Chondrocyte (in vitro differentiated cells): Measurements from ENCODE around the gene PIEZO2. TPM values are rescaled to one million over a fixed set of nuclear protein-coding genes. Genes with fewer than 3 reads are reported as not detected.

Experiments used
- DNase-seq: peaks from one replicate; pipeline ENCODE4 v3.0.0; 2021; ENCODE audit warnings: mixed read lengths, low spot score
- H3K27ac Mint-ChIP-seq: one replicate; pipeline ENCODE4 v1.8.0; 2021; ENCODE audit warnings: mild to moderate bottlenecking, moderate library complexity, mixed read lengths; ENCODE audit not compliant: unreplicated experiment
- H3K27me3 Mint-ChIP-seq: 2 replicates; pipeline ENCODE4 v1.8.0; 2021; ENCODE audit warnings: low read depth, mixed read lengths
- H3K36me3 Mint-ChIP-seq: 2 replicates; pipeline ENCODE4 v1.8.0; 2021; ENCODE audit warnings: low read depth, mixed read lengths
- H3K4me1 Mint-ChIP-seq: 2 replicates; pipeline ENCODE4 v1.8.0; 2021; ENCODE audit warnings: low read depth, mild to moderate bottlenecking, mixed read lengths
- H3K4me3 Mint-ChIP-seq: one replicate; pipeline ENCODE4 v1.8.0; 2021; ENCODE audit warnings: mild to moderate bottlenecking, moderate library complexity, mixed read lengths; ENCODE audit not compliant: unreplicated experiment
- H3K9me3 Mint-ChIP-seq: 2 replicates; pipeline ENCODE4 v1.8.0; 2021; ENCODE audit warnings: low read depth, mixed read lengths
- CTCF ChIP-seq: fragments of 200-600 bp; sonication (generic); IDR thresholded peaks from 2 replicates; pipeline ENCODE4 v1.5.0; 2021; ENCODE audit warnings: antibody characterized with exemption, mild to moderate bottlenecking, moderate library complexity
- total RNA-seq: library from RNA; stranded (reverse); gene quantifications from 3 replicates; pipeline ENCODE4 v1.2.1, GENCODE V29; 2021

The PIEZO2 gene
- total RNA-seq, 1 donor from 2014 or later: 142 TPM

GRCh38 chr18:11150271-11150615 is 874 bp upstream of the PIEZO2 start:
- Mint-ChIP-seq H3K27me3 (no peaks in the 10 kb centered on the region), H3K9me3 (no peaks in the 10 kb centered on the region)

GRCh38 chr18:11148680-11149440 is 509 bp downstream of the PIEZO2 start:
- DNase-seq: no peak
- TF ChIP-seq CTCF: peak; percentile 38
- H3K27me3 Mint-ChIP-seq: no peaks in the 10 kb centered on the region
- H3K27ac Mint-ChIP-seq: peak overlapping the region; percentile 42
- H3K4me3 Mint-ChIP-seq: peak overlapping the region; percentile 79
- peaks cover 54% of the 10 kb centered on the region for H3K4me1 Mint-ChIP-seq
- peaks cover 2% of the 10 kb centered on the region for H3K36me3 Mint-ChIP-seq
- no peaks in the 10 kb centered on the region for H3K9me3 Mint-ChIP-seq

More at GRCh38 chr18:11150271-11150615, 874 bp upstream of the PIEZO2 start:
- peak overlapping the region; percentile 79 for H3K4me3 Mint-ChIP-seq
- no peak for TF ChIP-seq CTCF
- peaks cover 2% of the 10 kb centered on the region for H3K36me3 Mint-ChIP-seq
- H3K27ac Mint-ChIP-seq: peak overlapping the region; percentile 39
- no peak for DNase-seq
- peaks cover 53% of the 10 kb centered on the region for H3K4me1 Mint-ChIP-seq

- DNase-seq: no peak
- Mint-ChIP-seq H3K4me3 (peak overlapping the region; percentile 78), H3K36me3 (peaks cover 2% of the 10 kb centered on the region), H3K27me3 (no peaks in the 10 kb centered on the region), H3K4me1 (peaks cover 59% of the 10 kb centered on the region), H3K27ac (peak overlapping the region; percentile 58), H3K9me3 (no peaks in the 10 kb centered on the region)
- no peak for TF ChIP-seq CTCF
These were observed 1.2 kb downstream of the PIEZO2 start for GRCh38 chr18:11147962-11148679.

GRCh38 chr18:11147371-11147951 is 1.9 kb downstream of the PIEZO2 start:
- H3K4me3 Mint-ChIP-seq: peak overlapping the region; percentile 78
- H3K9me3 Mint-ChIP-seq: no peaks in the 10 kb centered on the region
- TF ChIP-seq CTCF: no peak
- H3K4me1 Mint-ChIP-seq: peaks cover 59% of the 10 kb centered on the region
- peaks cover 2% of the 10 kb centered on the region for H3K36me3 Mint-ChIP-seq
- no peaks in the 10 kb centered on the region for H3K27me3 Mint-ChIP-seq
- DNase-seq: no peak
- H3K27ac Mint-ChIP-seq: peak overlapping the region; percentile 76

- peak overlapping the region; percentile 78 for H3K4me3 Mint-ChIP-seq
- no peak for DNase-seq
- no peaks in the 10 kb centered on the region for H3K9me3 Mint-ChIP-seq
- peaks cover 2% of the 10 kb centered on the region for H3K36me3 Mint-ChIP-seq
- H3K27me3 Mint-ChIP-seq: no peaks in the 10 kb centered on the region
- peak overlapping the region; percentile 76 for H3K27ac Mint-ChIP-seq
- TF ChIP-seq CTCF: no peak
- H3K4me1 Mint-ChIP-seq: peaks cover 59% of the 10 kb centered on the region
These were observed 2.4 kb downstream of the PIEZO2 start for GRCh38 chr18:11146947-11147345.
